Right lobe of liver (tissue), 4 donors: ENCODE measurements around the gene GLTP.

Source experiments
- POLR2A ChIP-seq: fragments of 450-650 bp; IDR thresholded peaks from one replicate; pipeline ENCODE4 v1.6.1; 2017; ENCODE audit warnings: antibody characterized with exemption, mild to moderate bottlenecking
- TF ChIP-seq, protein P1 (sequence below), 4 donors: fragments of 200-600 bp in 3 of 4; fragments of 450-650 bp in 1 of 4; IDR thresholded peaks; one replicate each; pipeline versions ENCODE4 v1.5.1 to v1.8.0; 2016 to 2022; ENCODE audit warnings: antibody characterized with exemption in 4 of 4, mild to moderate bottlenecking in 2 of 4
- donor health status: DM: no; HTN: no; CAD: no.
- donor health status: DM: no; HTN: no; CAD: no.
- donor health status: DM: no; HTN: yes; CAD: no.

DNA sequence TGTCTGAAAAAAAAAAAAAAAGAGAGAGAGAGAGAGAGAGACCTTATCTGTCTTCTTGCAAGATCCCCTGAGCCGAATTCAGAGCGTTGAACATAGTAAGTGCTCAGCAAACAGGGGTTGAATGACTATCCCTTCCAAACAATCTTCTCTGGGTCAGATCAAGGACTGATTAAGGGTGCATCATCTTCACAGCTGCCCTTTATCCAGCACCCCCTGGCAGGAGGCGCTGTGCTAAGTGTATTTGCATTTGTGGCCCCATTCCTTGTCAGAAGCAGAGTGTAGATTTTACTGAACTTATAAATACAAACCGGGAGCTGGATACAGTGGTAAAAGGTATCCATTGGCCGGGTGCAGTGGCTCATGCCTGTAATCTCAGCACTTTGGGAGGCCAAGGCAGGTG is 38.3 kb downstream of the GLTP start:
- TF ChIP-seq, protein P1, sequence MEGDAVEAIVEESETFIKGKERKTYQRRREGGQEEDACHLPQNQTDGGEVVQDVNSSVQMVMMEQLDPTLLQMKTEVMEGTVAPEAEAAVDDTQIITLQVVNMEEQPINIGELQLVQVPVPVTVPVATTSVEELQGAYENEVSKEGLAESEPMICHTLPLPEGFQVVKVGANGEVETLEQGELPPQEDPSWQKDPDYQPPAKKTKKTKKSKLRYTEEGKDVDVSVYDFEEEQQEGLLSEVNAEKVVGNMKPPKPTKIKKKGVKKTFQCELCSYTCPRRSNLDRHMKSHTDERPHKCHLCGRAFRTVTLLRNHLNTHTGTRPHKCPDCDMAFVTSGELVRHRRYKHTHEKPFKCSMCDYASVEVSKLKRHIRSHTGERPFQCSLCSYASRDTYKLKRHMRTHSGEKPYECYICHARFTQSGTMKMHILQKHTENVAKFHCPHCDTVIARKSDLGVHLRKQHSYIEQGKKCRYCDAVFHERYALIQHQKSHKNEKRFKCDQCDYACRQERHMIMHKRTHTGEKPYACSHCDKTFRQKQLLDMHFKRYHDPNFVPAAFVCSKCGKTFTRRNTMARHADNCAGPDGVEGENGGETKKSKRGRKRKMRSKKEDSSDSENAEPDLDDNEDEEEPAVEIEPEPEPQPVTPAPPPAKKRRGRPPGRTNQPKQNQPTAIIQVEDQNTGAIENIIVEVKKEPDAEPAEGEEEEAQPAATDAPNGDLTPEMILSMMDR (IDR thresholded peaks at IDR 0.05), result no peak
- TF ChIP-seq POLR2A, result no peak
